Gastrocnemius medialis (tissue), 4 donors: ENCODE data around the gene COPZ2. TPM values are rescaled to one million over a fixed set of nuclear protein-coding genes. Genes with fewer than 3 reads are reported as not detected.

ENCODE experiments used
- ATAC-seq, 2 donors: fragments of 150-250 bp; one replicate each; pipeline ENCODE4 v1.9.1; 2016
- DNase-seq, 2 donors: peaks; one replicate each; pipeline ENCODE4 v3.0.0-alpha.2; 2019
- H3K27ac ChIP-seq, 4 donors: fragments of 200-600 bp; sonication (generic); 1 replicate in 1 of 4; 2 replicates in 3 of 4; pipeline ENCODE4 v1.5.1; 2016 to 2018; ENCODE audit warnings: mild to moderate bottlenecking in 2 of 4, moderate library complexity in 1 of 4
- H3K27me3 ChIP-seq, 3 donors: fragments of 200-600 bp; sonication (generic) in 2 of 3; 1 replicate in 1 of 3; 2 replicates in 2 of 3; pipeline versions ENCODE4 v1.5.1 to v1.6.0; 2016 to 2019; ENCODE audit warnings: mild to moderate bottlenecking in 1 of 3, moderate library complexity in 1 of 3
- H3K36me3 ChIP-seq, 2 donors: fragments of 200-600 bp; sonication (generic) in 1 of 2; one replicate each; pipeline ENCODE4 v1.5.1; 2017 to 2018
- H3K4me1 ChIP-seq, 2 donors: fragments of 200-600 bp; sonication (generic) in 1 of 2; one replicate each; pipeline ENCODE4 v1.5.1; 2016 to 2017; ENCODE audit warnings: mild to moderate bottlenecking in 2 of 2
- H3K4me3 ChIP-seq, 4 donors: fragments of 200-600 bp; sonication (generic) in 3 of 4; 1 replicate in 1 of 4; 2 replicates in 3 of 4; pipeline ENCODE4 v1.5.1; 2016 to 2019; ENCODE audit warnings: mild to moderate bottlenecking in 2 of 4
- H3K9me3 ChIP-seq, 3 donors: fragments of 200-600 bp; sonication (generic) in 2 of 3; 1 replicate in 1 of 3; 2 replicates in 2 of 3; pipeline ENCODE4 v1.5.1; 2016 to 2019
- CTCF ChIP-seq, 5 experiments: fragments of 450-650 bp in 3 of 5; fragments of 200-600 bp in 2 of 5; sonication (generic) in 2 of 5; IDR thresholded peaks in 4 of 5; conservative IDR thresholded peaks in 1 of 5; 1 replicate in 4 of 5; 2 replicates in 1 of 5; pipeline ENCODE4 v1.5.1; 2016 to 2019; ENCODE audit warnings: antibody characterized with exemption in 5 of 5, mild to moderate bottlenecking in 3 of 5, moderate library complexity in 3 of 5
- POLR2A ChIP-seq, 2 donors: fragments of 450-650 bp; IDR thresholded peaks; one replicate each; pipeline ENCODE4 v1.6.1; 2017; ENCODE audit warnings: antibody characterized with exemption in 2 of 2, mild to moderate bottlenecking in 2 of 2, moderate library complexity in 2 of 2
- in situ Hi-C, 4 donors: fragments of 200-750 bp; cut with MboI; loops; one replicate each; pipeline versions ENCODE4 v1.15.0 to v1.8.0; 2017; ENCODE audit warnings: low sequenced_read_pairs in 4 of 4
- intact Hi-C: fragments of 100-400 bp; cut with DNase I; formaldehyde crosslinking; loops from one replicate; pipeline ENCODE4 v1.15.1; 2023; ENCODE audit warnings: low total_unique reads
- total RNA-seq, 4 donors: library from RNA; depleted of rRNA; stranded (reverse); fragments of >200 nt; gene quantifications; one replicate each; pipeline versions ENCODE4 v1.1.0 to v1.2.3, GENCODE V29; 2016

Gene COPZ2
- total RNA-seq, 4 donors from 2014 or later = 40.5 to 76.9 (median 52.8) TPM

DNA sequence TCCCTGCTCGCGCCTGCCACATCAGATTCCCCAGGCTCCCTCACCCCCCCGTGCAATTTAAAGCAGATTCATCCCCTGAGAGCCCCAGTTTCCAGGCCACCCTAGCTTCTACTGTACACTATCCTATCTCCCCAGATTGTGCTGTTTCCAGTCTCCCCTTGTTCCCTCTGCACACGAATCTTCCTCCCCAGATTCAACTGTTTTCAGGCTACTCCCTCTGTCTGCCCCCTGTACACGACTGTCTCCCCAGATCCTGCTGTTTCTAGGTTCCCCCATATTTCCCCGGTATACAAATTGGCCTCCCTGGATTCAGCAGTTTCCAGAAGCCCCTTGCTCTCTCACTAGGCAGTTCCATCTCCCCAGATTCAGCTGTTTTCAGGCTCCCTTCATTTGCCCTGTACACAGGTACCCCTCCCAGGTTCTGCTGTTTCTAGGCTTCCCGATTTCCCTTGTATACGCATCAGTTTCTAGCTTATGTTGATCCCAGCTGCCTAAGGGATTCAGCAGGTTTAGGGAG, 22.9 kb downstream of the COPZ2 start:
- Histone ChIP-seq H3K36me3 (no peaks in the 10 kb centered on the region), H3K9me3 (no peaks in the 10 kb centered on the region), H3K27ac (no peak overlapping the region), H3K4me3 (no peak overlapping the region), H3K27me3 (peaks cover 23 to 38% (median 37%) of the 10 kb centered on the region in 3 donors), H3K4me1 (peaks cover 6% of the 10 kb centered on the region in 2 donors)
- in situ Hi-C loops = loop anchor here in 3 of 4 donors (5.0 to 10.0 kb wide), 3 partner anchors 118 to 130 kb away; no protein-coding TSS in a partner anchor
- intact Hi-C loops = loop anchor here (5.0 kb wide), 1 partner anchor 172 kb away; the partner anchor contains the start of gene SCRN2
- TF ChIP-seq POLR2A (IDR thresholded peaks at IDR 0.05) = no peak
- no peak for DNase-seq
- no peak for ATAC-seq

DNA sequence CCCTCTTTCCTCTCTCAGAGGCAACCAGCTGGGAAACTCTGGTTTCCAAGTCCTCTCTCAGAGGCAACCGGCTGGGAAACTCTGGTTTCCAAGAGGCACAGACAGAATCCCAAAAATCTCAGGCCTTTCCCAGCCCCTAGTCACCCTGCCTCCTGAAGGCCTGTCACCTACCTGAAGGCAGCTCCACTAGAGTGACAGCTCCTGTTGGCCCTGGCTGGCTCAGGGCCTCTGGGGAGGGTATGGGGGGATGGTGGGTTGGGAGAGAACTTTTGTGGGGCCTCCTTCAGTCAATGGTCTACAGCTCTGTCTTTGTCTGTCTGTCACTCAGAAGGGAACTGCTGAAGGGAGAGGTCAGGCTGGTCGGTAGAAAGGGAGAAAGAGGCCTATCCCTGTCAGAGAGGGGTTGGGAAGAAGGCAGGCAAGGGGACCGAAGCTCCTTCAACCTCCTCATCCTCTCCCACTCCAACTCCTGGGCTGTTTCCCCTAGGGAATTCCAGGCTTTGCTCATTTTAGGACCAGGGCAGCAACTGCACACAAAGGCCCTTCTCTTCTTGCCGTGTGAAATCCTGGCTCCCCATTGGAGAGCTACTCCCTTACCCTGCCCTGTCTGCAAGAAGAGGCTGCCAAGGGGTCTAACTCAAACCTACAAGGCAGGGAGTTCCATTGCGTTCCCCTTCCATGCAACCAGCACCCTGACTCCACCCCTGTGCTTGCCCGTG, 23.6 kb downstream of the COPZ2 start:
- Histone ChIP-seq H3K27me3 (peaks cover 23 to 39% (median 38%) of the 10 kb centered on the region in 3 donors), H3K4me3 (no peak overlapping the region)

DNA sequence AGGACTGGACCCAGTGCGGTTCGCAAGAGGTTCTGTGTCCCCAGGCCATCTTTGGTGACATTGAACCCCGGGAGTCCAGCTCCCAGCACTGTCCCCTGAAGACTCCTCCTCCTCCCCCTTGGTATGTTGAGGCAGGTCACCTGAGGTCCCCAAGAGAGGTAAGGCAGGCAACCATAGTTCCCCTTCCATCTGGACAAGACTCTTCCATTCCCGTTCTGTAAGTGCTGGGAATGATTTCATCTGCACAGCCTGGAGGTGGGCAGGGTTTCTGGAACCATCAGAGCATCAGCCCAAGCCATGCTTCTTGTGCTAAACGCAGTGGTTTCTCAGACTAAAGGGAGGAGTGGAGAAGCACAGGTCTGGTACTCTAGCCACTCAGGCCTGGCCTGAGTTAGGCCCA, 24.9 kb downstream of the COPZ2 start:
- H3K4me3 ChIP-seq = peak overlapping the region in 1 of 4 donors; percentile 37
- peaks cover 23 to 45% (median 39%) of the 10 kb centered on the region in 3 donors for H3K27me3 ChIP-seq
- ATAC-seq (no peak), DNase-seq (no peak)
- H3K36me3 ChIP-seq = no peaks in the 10 kb centered on the region
- in situ Hi-C loops = loop anchor here in 2 of 4 donors (10.0 kb wide), 2 partner anchors 122 to 132 kb away; no protein-coding TSS in a partner anchor
- TF ChIP-seq POLR2A (IDR thresholded peaks at IDR 0.05) (no peak), CTCF (IDR thresholded peaks at IDR 0.05 in 4 of 5, conservative IDR thresholded peaks at IDR 0.05 in 1 of 5) (no peak)
- H3K9me3 ChIP-seq = no peaks in the 10 kb centered on the region
- no peak overlapping the region for H3K27ac ChIP-seq
- intact Hi-C loops = no loop called here
- H3K4me1 ChIP-seq = peaks cover 6% of the 10 kb centered on the region in 2 donors

More for the DNA sequence above, 23.6 kb downstream of the COPZ2 start:
- H3K27ac ChIP-seq = no peak overlapping the region
- ATAC-seq = no peak
- intact Hi-C loops = no loop called here
- peaks cover 6% of the 10 kb centered on the region in 2 donors for H3K4me1 ChIP-seq
- no peaks in the 10 kb centered on the region for H3K9me3 ChIP-seq
- no peaks in the 10 kb centered on the region for H3K36me3 ChIP-seq
- TF ChIP-seq POLR2A (IDR thresholded peaks at IDR 0.05) (no peak), CTCF (IDR thresholded peaks at IDR 0.05 in 4 of 5, conservative IDR thresholded peaks at IDR 0.05 in 1 of 5) (no peak)
- no peak for DNase-seq
- in situ Hi-C loops = loop anchor here in 2 of 4 donors (10.0 kb wide), 2 partner anchors 121 to 131 kb away; no protein-coding TSS in a partner anchor

- in situ Hi-C loops = loop anchor here in 2 of 4 donors (10.0 kb wide), 2 partner anchors 123 to 133 kb away; no protein-coding TSS in a partner anchor
- no peak for ATAC-seq
- peaks cover 23 to 45% (median 39%) of the 10 kb centered on the region in 3 donors for H3K27me3 ChIP-seq
- intact Hi-C loops = no loop called here
- no peak overlapping the region for H3K27ac ChIP-seq
- TF ChIP-seq POLR2A (IDR thresholded peaks at IDR 0.05) (no peak), CTCF (IDR thresholded peaks at IDR 0.05 in 4 of 5, conservative IDR thresholded peaks at IDR 0.05 in 1 of 5) (no peak)
- H3K9me3 ChIP-seq = no peaks in the 10 kb centered on the region
- H3K4me1 ChIP-seq = peaks cover 6% of the 10 kb centered on the region in 2 donors
- H3K4me3 ChIP-seq = peak overlapping the region in 3 of 4 donors; percentile 21 to 56 (median 37)
- no peak for DNase-seq
- H3K36me3 ChIP-seq = no peaks in the 10 kb centered on the region
Observed at GRCh38 chr17:48012151-48012520, 25.5 kb downstream of the COPZ2 start.
